Peyer's patch (tissue), 4 donors: Measurements from ENCODE around the gene HMGB3.

Source experiments
- CTCF ChIP-seq, 6 experiments: fragments of 450-650 bp in 4 of 6; fragments of 200-600 bp in 2 of 6; sonication (generic) in 1 of 6; IDR thresholded peaks; one replicate each; pipeline ENCODE4 v1.5.1; 2017 to 2019; ENCODE audit warnings: antibody characterized with exemption in 6 of 6, mild to moderate bottlenecking in 3 of 6, moderate library complexity in 1 of 6
- POLR2A ChIP-seq, 2 donors: fragments of 450-650 bp; IDR thresholded peaks; one replicate each; pipeline ENCODE4 v1.5.1; 2017; ENCODE audit warnings: antibody characterized with exemption in 2 of 2, mild to moderate bottlenecking in 2 of 2, moderate library complexity in 2 of 2

- TF ChIP-seq POLR2A (IDR thresholded peaks at IDR 0.05) (no peak), CTCF (IDR thresholded peaks at IDR 0.05) (no peak)
These were observed 23.6 kb upstream of the HMGB3 start for GRCh38 chrX:150959557-150959956.
